HepG2 (cell line): Measurements from ENCODE around the gene PIF1.

Experiments
- DPF2 ChIP-seq: sonication (generic); formaldehyde crosslinking; IDR thresholded peaks from 2 replicates; pipeline ENCODE4 v1.4.0; 2020; ENCODE audit warnings: mild to moderate bottlenecking, low read depth, missing genetic modification reagents, borderline replicate concordance
- ESRRA ChIP-seq: sonication (generic); formaldehyde crosslinking; IDR thresholded peaks from 2 replicates; pipeline ENCODE4 v1.5.1; 2020; ENCODE audit warnings: mild to moderate bottlenecking, low read depth, missing genetic modification reagents
- HBP1 ChIP-seq: IDR thresholded peaks from 2 replicates; pipeline ENCODE4 v1.6.1; 2016; ENCODE audit warnings: low read depth, control low read depth
- HOXA7 ChIP-seq: sonication (generic); formaldehyde crosslinking; IDR thresholded peaks from 2 replicates; pipeline ENCODE4 v1.8.1; 2022; ENCODE audit warnings: mild to moderate bottlenecking, missing genetic modification reagents, moderate library complexity
- NFYB ChIP-seq: sonication (generic); formaldehyde crosslinking; IDR thresholded peaks from 2 replicates; pipeline ENCODE4 v1.4.0; 2020; ENCODE audit warnings: missing genetic modification reagents
- RBAK ChIP-seq: sonication (generic); formaldehyde crosslinking; IDR thresholded peaks from 2 replicates; pipeline ENCODE4 v1.5.1; 2020; ENCODE audit warnings: mild to moderate bottlenecking, missing genetic modification reagents
- STAT5B ChIP-seq: sonication (generic); formaldehyde crosslinking; IDR thresholded peaks from 2 replicates; pipeline ENCODE4 v1.4.0; 2020; ENCODE audit warnings: missing genetic modification reagents
- TCF12 ChIP-seq, 2 experiments: fragments of 450-650 bp in 1 of 2; sonication (generic) in 1 of 2; formaldehyde crosslinking in 1 of 2; IDR thresholded peaks; 2 replicates each; pipeline versions ENCODE4 v1.6.1 to v1.8.0; 2017 to 2022; ENCODE audit warnings: antibody characterized with exemption in 1 of 2, mild to moderate bottlenecking in 1 of 2, missing genetic modification reagents in 1 of 2, moderate library complexity in 1 of 2
- YEATS2 ChIP-seq: sonication (generic); formaldehyde crosslinking; IDR thresholded peaks from 2 replicates; pipeline ENCODE4 v1.4.0; 2020; ENCODE audit warnings: missing genetic modification reagents, borderline replicate concordance
- ZNF792 ChIP-seq: IDR thresholded peaks from 2 replicates; pipeline ENCODE4 v1.6.1; 2016
- TF ChIP-seq, protein P1 (sequence below): sonication (generic); formaldehyde crosslinking; IDR thresholded peaks from 2 replicates; pipeline ENCODE4 v1.5.0; 2020; ENCODE audit warnings: mild to moderate bottlenecking, missing genetic modification reagents, moderate library complexity
- TF ChIP-seq, protein P2 (sequence below): sonication (generic); formaldehyde crosslinking; IDR thresholded peaks from 2 replicates; pipeline ENCODE4 v1.4.0; 2020; ENCODE audit warnings: low read depth, missing genetic modification reagents
- TF ChIP-seq, protein P3 (sequence below): sonication (generic); formaldehyde crosslinking; IDR thresholded peaks from 2 replicates; pipeline ENCODE4 v1.4.0; 2020; ENCODE audit warnings: missing genetic modification reagents

- TF ChIP-seq NFYB (CRISPR knock-in tag) = no peak
- no peak for TF ChIP-seq STAT5B (CRISPR knock-in tag)
- TF ChIP-seq HOXA7 (CRISPR knock-in tag) = no peak
- TF ChIP-seq DPF2 (CRISPR knock-in tag) = no peak
- TF ChIP-seq RBAK (CRISPR knock-in tag) = no peak
- no peak for TF ChIP-seq ZNF792 (CRISPR knock-in tag)
- TF ChIP-seq HBP1 = no peak
- no peak for TF ChIP-seq YEATS2 (CRISPR knock-in tag)
- TF ChIP-seq, protein P1, sequence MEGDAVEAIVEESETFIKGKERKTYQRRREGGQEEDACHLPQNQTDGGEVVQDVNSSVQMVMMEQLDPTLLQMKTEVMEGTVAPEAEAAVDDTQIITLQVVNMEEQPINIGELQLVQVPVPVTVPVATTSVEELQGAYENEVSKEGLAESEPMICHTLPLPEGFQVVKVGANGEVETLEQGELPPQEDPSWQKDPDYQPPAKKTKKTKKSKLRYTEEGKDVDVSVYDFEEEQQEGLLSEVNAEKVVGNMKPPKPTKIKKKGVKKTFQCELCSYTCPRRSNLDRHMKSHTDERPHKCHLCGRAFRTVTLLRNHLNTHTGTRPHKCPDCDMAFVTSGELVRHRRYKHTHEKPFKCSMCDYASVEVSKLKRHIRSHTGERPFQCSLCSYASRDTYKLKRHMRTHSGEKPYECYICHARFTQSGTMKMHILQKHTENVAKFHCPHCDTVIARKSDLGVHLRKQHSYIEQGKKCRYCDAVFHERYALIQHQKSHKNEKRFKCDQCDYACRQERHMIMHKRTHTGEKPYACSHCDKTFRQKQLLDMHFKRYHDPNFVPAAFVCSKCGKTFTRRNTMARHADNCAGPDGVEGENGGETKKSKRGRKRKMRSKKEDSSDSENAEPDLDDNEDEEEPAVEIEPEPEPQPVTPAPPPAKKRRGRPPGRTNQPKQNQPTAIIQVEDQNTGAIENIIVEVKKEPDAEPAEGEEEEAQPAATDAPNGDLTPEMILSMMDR (CRISPR knock-in tag) = no peak
- TF ChIP-seq, protein P2, sequence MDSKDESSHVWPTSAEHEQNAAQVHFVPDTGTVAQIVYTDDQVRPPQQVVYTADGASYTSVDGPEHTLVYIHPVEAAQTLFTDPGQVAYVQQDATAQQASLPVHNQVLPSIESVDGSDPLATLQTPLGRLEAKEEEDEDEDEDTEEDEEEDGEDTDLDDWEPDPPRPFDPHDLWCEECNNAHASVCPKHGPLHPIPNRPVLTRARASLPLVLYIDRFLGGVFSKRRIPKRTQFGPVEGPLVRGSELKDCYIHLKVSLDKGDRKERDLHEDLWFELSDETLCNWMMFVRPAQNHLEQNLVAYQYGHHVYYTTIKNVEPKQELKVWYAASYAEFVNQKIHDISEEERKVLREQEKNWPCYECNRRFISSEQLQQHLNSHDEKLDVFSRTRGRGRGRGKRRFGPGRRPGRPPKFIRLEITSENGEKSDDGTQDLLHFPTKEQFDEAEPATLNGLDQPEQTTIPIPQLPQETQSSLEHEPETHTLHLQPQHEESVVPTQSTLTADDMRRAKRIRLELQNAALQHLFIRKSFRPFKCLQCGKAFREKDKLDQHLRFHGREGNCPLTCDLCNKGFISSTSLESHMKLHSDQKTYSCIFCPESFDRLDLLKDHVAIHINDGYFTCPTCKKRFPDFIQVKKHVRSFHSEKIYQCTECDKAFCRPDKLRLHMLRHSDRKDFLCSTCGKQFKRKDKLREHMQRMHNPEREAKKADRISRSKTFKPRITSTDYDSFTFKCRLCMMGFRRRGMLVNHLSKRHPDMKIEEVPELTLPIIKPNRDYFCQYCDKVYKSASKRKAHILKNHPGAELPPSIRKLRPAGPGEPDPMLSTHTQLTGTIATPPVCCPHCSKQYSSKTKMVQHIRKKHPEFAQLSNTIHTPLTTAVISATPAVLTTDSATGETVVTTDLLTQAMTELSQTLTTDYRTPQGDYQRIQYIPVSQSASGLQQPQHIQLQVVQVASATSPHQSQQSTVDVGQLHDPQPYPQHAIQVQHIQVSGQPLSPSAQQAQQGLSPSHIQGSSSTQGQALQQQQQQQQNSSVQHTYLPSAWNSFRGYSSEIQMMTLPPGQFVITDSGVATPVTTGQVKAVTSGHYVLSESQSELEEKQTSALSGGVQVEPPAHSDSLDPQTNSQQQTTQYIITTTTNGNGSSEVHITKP = no peak
- no peak for TF ChIP-seq TCF12 (IDR thresholded peaks at IDR 0.05)
- no peak for TF ChIP-seq TCF12 (CRISPR knock-in tag; IDR thresholded peaks at IDR 0.05)
- TF ChIP-seq, protein P3, sequence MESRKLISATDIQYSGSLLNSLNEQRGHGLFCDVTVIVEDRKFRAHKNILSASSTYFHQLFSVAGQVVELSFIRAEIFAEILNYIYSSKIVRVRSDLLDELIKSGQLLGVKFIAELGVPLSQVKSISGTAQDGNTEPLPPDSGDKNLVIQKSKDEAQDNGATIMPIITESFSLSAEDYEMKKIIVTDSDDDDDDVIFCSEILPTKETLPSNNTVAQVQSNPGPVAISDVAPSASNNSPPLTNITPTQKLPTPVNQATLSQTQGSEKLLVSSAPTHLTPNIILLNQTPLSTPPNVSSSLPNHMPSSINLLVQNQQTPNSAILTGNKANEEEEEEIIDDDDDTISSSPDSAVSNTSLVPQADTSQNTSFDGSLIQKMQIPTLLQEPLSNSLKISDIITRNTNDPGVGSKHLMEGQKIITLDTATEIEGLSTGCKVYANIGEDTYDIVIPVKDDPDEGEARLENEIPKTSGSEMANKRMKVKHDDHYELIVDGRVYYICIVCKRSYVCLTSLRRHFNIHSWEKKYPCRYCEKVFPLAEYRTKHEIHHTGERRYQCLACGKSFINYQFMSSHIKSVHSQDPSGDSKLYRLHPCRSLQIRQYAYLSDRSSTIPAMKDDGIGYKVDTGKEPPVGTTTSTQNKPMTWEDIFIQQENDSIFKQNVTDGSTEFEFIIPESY (CRISPR knock-in tag) = no peak
- no peak for TF ChIP-seq ESRRA (CRISPR knock-in tag)
Observed at GRCh38 chr15:64869501-64869900, 44.1 kb upstream of the PIF1 start.
